IPS DF 4.7 (cell line): ENCODE results near the gene S100A5.

Experiments
- DNase-seq: peaks from one replicate; pipeline ENCODE4 v3.0.0-alpha.2; 2013; ENCODE audit warnings: low spot score; ENCODE audit errors: extremely low read depth

S100A5 gene

GRCh38 chr1:153547560-153548551, 7.1 kb upstream of the S100A5 start:
- DNase-seq = no peak

DNA sequence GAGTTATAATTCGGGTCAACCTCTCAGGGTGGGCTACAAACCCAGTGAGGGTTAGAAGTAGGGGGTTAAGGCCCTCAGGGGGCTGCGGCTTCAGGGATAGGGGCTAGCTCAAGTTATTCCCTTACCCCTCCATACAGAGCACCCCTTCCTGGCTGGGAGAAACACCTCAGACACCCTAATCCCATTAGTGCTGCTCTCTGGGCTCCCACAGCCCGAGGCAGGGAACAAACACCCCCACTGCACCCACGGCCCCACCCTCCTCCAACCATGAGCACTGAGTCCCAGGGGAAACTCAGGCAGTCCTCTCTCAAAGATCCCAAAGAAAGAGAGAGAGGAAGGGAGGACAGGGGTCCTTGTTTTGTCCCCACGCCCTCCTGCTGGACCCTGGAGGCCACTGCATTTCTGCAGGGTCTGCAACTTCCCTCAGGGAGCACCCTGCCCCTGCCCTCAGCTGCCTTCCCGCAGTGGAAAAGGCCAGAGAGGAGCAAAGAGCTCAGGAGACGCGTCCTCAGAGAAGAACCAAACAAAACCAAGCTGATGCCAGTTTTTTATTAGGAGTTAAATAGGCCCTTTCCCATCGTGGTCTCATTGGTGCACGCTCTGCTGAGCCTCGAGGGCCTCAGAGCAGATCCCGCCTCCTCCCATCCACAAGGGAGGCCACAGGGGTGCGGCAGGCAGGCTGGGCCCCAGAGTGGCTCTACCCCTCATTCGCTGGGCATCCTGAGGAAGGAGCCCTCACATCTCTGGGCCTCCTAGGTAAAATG, 6.2 kb upstream of the S100A5 start:
- DNase-seq = no peak

- no peak for DNase-seq
These were observed 5.6 kb upstream of the S100A5 start for GRCh38 chr1:153546371-153546770.

DNA sequence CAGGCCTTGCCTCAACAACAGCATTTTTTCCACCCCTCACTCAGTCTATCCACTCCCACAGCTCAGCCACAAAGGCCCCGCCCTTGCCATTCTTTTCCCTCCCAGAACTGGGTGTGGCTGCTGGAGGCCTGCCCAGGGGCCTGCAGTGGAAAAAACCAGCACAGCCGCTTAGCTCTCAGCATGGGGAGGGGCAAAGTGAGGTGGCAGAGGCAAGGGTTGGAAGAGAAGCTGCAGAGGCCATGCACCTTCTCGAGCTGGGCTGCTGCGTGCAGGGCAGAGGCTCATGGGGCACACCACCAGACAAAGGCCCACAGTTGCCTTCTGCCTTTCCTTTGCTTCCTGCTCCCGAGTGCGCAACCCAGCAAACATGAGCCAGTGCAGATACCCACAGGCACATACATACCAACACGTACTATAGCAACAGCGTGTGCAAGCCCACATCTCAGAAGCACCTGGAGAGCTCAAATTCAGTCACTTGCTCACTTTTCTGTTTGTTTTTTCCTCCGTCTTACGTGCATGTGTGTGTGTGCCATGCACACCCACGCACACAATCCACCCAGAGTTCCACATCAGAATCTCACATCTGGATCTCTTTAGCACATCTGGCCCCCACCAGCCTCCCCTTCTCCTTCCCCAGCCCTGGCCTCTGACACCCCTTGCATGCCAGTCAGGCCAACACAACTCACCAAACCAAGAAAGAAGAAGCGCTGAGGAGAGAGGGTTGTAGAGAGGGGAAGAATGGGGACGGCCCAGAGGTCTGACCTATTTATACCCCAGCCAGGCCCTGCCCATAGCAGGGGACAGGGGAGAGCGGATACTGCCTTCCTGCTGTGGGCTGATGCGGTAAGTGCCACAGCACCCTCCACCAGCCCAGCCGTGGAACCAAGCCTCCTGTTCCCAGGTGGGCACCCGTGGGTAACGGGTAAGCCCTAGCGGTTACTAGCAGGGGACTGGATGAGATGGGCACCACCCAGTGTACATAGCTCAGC, 4.6 kb upstream of the S100A5 start, which contains the start of gene S100A4:
TSS of gene S100A4 (minus strand) at position 740 of the 989 bp plus-strand sequence. CDS start 1,012 bp downstream, outside the sequence.
- DNase-seq = no peak

GRCh38 chr1:153544453-153545066, 3.8 kb upstream of the S100A5 start:
- no peak for DNase-seq

- DNase-seq = no peak
These were observed 3.0 kb upstream of the S100A5 start for GRCh38 chr1:153543736-153544135.

GRCh38 chr1:153542956-153543711, 2.4 kb upstream of the S100A5 start:
- DNase-seq = no peak

DNA sequence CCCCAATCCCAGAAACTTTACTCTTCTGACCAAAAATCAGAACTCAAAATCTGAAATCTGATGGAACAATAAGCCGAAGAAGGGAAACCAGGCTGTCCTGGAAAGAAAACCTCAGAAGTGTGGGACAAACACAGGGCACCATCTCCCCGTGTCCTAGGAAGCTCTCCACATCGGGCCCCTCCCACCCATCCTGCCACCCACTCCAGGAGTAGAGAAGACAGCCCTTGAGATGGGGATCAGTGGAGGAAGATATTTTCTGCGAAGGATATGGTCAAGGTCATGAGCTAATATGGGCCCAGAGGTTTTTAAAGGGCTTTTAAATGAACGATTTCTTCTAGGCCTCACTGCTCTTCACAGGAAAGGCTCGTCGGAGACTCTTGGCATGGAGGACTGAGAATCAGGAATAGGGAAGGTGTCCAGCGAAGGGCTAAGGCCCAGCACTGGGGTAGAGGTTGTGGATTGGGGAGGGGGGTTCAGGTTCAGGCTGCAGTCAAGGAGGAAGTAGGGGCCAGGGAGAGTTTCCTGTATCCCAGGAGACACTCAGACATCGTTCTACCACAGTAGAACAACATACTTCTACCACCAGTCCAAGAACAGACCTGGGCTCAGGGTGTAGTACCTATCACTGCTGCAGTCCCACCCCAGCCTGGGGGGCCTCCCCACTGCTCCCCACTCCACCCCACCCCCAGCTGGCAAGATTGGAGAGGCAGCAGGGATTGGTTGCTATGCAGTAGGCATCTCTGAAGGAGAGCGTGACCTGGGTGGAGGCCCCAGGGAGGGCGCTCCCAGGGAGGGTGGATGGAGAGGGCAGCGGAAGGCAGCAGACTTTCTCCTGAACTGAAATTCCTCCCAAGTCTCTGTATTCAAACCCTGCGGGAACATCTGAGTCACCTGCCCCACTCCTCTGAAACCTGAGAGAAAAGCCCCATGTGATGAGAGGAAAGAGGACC, 1.2 kb upstream of the S100A5 start:
- no peak for DNase-seq

DNA sequence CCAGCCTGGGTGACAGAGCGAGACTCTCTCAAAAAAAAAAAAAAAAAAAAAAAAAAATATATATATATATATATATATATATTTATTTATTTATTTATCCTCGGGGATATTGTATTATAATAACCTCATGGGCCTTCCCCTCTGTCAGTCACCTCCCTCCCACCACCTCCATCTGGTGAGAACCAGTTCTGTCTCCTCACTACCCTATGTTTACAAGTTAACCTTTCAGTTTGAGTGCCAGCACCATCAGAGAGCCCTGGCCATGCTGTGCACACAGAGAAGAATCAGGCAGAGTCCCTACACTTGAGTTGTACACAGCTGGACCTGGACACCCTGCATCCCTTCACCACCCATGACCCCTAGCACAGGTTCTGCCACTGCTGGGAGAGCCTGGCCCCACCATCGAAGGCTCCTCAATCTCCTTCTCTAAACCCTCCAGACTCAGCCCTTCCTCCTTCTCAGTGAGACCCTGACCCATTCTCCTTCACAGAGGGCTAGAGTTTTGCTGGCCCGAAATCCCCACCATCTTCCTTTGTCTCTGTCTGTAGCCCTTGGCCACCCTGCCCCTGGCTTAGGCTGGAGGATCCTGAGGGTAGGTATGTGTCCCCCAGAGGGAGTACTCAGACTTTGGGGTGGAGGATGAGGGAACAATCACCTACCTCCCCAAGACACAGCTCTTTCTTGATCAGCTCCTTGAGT, 1.2 kb downstream of the S100A5 start:
- no peak for DNase-seq

DNA sequence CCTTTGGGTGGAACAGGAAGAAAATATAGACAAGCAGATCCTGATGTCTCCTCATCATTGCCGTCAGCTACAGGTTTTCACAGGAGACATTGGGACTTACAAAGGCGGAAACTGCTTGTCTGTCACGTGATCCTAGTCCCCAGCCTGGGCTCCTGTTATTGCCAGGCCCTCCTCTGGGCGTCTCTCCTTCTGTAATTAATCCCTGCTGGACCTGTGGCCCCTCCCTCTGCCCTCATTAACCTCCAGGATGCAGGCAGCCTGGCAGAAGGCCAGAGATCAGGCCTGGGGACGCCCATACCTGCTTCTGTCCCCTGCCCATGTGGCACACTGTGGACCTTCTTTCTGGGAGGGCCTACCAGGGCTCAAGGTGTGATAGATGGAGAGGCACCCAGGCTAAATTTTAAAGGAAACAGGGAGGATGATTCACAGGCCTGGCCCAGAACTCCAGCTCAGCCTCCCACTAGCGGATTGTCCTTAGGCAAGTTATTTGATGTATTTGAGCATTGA, 2.4 kb downstream of the S100A5 start:
- DNase-seq = peak; percentile 69

DNA sequence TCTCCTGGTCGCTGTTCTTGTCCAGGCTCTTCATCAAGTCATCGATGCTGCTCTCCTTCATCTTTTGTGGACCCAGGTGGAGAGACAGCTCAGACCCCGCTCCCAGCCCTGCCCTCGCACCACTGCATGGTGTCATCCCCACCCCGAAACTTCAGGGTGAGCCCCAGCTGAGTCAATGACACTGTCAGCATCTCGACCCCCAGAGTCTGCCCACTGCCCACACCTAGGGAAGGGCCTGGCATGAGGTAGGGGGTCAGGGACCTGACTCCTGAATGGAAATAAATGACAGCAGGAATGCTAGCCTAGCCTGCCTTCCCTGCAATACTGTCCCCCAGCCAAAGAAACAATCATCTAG, 3.4 kb downstream of the S100A5 start:
- DNase-seq = no peak

- no peak for DNase-seq
These were observed 3.9 kb downstream of the S100A5 start for GRCh38 chr1:153536671-153537375.

- DNase-seq = no peak
These were observed 4.6 kb downstream of the S100A5 start for GRCh38 chr1:153536012-153536670.

DNA sequence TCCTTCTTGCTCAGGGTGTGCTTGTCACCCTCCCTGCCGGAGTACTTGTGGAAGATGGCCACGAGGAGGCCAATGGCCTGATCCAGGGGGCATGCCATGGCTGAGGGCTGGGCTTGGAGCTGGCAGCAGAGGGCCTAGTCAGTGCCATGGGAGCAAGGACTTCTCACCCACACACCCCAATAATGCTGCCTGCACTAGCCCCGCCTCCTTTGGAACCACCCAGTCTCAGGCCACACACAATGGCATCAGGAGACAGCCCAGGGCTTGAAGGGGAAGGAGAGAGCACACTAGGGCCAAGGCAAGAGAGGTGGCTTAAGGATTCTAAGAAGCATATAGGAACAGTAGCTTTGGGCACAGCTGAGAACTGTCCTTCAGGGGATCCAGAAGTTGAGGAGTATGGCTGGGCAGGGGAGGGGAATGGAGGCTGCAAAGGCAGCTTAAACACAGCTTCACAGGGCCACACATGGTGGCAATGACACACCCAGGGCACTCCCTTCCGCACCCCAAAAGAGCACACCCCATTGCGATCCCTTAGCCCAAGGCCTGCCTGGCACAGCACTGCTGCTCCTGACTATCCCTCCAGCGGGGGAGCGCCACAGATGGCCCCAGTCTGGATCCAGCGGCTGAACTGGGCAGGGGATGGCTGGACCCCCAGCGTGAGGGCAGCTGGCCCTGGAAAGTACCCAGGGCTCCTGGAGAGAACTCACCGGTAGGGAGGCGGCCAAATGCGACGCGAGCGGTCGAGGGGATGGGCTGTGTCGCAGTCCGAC, 5.3 kb downstream of the S100A5 start, which contains the start of gene S100A6:
TSS of gene S100A6 (minus strand) at position 750 of the 770 bp plus-strand sequence. CDS start at position 98, 652 bp downstream.
- no peak for DNase-seq

- DNase-seq = no peak
These were observed 5.9 kb downstream of the S100A5 start for GRCh38 chr1:153534925-153535241.
